Mesothelial cell of epicardium (in vitro differentiated cells): ENCODE data around the gene RASGEF1C. TPM values are rescaled to one million over a fixed set of nuclear protein-coding genes. Genes with fewer than 3 reads are reported as not detected.

Source experiments
- DNase-seq, 2 experiments: peaks; one replicate each; pipeline ENCODE4 v3.0.0; 2021; ENCODE audit warnings: low spot score in 2 of 2; ENCODE audit not compliant: unreplicated experiment in 2 of 2
- H3K27ac Mint-ChIP-seq: 2 replicates; pipeline ENCODE4 v1.8.0; 2021; ENCODE audit warnings: mixed read lengths
- H3K27me3 Mint-ChIP-seq: 2 replicates; pipeline ENCODE4 v1.8.0; 2021; ENCODE audit warnings: low read depth, mixed read lengths
- H3K36me3 Mint-ChIP-seq: 2 replicates; pipeline ENCODE4 v1.8.0; 2021; ENCODE audit warnings: mixed read lengths
- H3K4me1 Mint-ChIP-seq: 2 replicates; pipeline ENCODE4 v1.8.0; 2021; ENCODE audit warnings: mixed read lengths
- H3K4me3 Mint-ChIP-seq: 2 replicates; pipeline ENCODE4 v1.8.0; 2021; ENCODE audit warnings: mild to moderate bottlenecking, moderate library complexity, mixed read lengths
- H3K9me3 Mint-ChIP-seq: 2 replicates; pipeline ENCODE4 v1.8.0; 2021; ENCODE audit warnings: mixed read lengths
- total RNA-seq: library from RNA; stranded (reverse); gene quantifications from 3 replicates; pipeline ENCODE4 v1.2.1, GENCODE V29; 2021
- TF ChIP-seq, protein P1 (sequence below): fragments of 200-600 bp; sonication (generic); IDR thresholded peaks from one replicate; pipeline ENCODE4 v1.5.0; 2021; ENCODE audit warnings: antibody characterized with exemption; ENCODE audit not compliant: unreplicated experiment

The RASGEF1C gene
- total RNA-seq, 1 donor from 2014 or later: 0.42 TPM

DNA sequence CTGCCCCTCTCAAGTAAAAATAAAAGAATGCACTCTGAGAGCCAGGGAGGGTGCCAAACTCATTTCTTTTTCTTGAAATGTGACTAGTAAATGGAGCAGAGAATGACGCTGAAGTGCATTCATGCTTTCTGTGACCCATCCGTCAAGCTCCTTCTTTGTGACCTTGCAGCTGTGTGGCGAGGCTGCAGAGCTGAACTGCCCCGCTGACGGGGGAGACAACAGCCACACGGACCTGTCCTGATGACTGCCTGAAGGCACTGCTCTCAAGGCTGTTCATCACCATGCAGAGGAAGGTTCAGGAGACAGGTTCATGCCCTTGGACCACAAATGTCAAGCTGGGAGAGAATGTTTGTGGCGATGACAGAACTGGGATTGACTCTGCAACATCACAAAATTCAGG, 21.0 kb upstream of the RASGEF1C start:
- Mint-ChIP-seq H3K4me1 (no peaks in the 10 kb centered on the region), H3K27ac (no peak overlapping the region), H3K36me3 (peaks cover 45% of the 10 kb centered on the region)

DNA sequence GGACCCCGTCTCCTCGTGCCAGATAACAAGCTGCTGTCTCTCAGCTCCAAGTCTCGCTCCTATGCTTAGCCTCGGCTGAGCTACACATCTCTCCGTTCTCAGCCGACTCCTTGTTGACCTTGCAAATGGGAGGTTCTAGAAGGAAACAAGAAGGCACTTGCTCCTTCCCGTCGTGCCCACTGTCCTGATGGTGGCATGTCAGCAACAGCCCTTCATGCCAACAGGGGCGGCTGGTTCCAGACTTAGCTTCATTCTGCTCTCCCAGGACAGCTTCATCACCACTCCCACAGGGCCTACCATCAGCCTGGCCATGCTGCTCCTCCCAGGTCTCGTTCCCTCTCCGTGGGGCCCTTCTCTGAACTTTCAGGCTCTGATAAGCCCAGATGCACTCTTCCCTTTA, 13.0 kb upstream of the RASGEF1C start:
- H3K9me3 Mint-ChIP-seq: peaks cover 66% of the 10 kb centered on the region

More for the DNA sequence above, 21.0 kb upstream of the RASGEF1C start:
- peaks cover 27% of the 10 kb centered on the region for H3K9me3 Mint-ChIP-seq
- TF ChIP-seq, protein P1, sequence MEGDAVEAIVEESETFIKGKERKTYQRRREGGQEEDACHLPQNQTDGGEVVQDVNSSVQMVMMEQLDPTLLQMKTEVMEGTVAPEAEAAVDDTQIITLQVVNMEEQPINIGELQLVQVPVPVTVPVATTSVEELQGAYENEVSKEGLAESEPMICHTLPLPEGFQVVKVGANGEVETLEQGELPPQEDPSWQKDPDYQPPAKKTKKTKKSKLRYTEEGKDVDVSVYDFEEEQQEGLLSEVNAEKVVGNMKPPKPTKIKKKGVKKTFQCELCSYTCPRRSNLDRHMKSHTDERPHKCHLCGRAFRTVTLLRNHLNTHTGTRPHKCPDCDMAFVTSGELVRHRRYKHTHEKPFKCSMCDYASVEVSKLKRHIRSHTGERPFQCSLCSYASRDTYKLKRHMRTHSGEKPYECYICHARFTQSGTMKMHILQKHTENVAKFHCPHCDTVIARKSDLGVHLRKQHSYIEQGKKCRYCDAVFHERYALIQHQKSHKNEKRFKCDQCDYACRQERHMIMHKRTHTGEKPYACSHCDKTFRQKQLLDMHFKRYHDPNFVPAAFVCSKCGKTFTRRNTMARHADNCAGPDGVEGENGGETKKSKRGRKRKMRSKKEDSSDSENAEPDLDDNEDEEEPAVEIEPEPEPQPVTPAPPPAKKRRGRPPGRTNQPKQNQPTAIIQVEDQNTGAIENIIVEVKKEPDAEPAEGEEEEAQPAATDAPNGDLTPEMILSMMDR: no peak
- no peaks in the 10 kb centered on the region for H3K27me3 Mint-ChIP-seq
- no peak overlapping the region for H3K4me3 Mint-ChIP-seq
- no peak for DNase-seq

DNA sequence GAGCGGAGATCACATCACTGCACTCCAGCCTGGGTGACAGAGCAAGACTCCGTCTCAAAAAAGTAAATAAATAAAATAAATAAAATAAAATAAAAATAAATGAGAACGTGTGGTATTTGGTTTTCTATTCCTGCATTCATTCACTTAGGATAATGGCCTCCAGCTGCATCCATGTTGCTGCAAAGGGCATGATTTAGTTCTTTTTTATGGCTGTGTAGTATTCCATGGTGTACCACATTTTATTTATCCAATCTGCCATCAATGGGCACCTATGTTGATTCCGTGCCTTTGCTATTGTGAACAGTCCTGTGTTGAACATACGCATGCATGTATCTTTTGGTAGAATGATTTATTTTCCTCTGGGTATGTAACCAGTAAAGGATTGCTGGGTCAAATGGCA, 8.8 kb upstream of the RASGEF1C start:
- H3K36me3 Mint-ChIP-seq: peaks cover 16% of the 10 kb centered on the region
- H3K4me1 Mint-ChIP-seq: no peaks in the 10 kb centered on the region
- H3K9me3 Mint-ChIP-seq: peaks cover 43% of the 10 kb centered on the region

More for the DNA sequence above, 13.0 kb upstream of the RASGEF1C start:
- H3K4me1 Mint-ChIP-seq: no peaks in the 10 kb centered on the region
- no peak for DNase-seq
- no peak overlapping the region for H3K4me3 Mint-ChIP-seq
- TF ChIP-seq, protein P1: no peak
- no peak overlapping the region for H3K27ac Mint-ChIP-seq
- no peaks in the 10 kb centered on the region for H3K27me3 Mint-ChIP-seq
- peaks cover 44% of the 10 kb centered on the region for H3K36me3 Mint-ChIP-seq

DNA sequence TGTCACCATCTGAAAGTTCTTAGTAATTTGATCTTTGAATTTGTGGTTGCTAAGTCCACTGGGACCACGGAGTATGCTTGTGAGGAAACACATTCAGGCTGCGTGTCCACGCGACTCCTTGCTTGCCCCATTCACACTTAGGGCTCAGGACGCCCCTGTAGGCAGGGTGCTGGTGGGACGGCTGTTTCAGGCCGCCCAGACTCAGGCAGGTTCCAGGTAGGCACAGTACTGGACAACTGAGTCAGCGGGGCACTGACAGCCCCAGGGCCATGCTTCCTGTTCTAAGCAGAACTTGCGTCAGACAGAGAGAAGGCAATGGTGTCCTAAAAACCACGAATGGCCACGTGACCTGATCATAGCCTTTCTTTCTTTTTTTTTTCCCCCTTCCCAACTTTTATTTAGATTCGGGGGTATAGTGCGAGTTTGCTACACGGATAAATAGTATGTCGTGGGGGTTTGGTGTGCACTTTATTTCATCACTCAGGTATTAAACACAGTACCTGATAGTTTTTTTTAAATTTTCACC, 7.7 kb upstream of the RASGEF1C start:
- H3K36me3 Mint-ChIP-seq: peaks cover 11% of the 10 kb centered on the region
- peaks cover 32% of the 10 kb centered on the region for H3K9me3 Mint-ChIP-seq
- TF ChIP-seq, protein P1: no peak
- H3K27ac Mint-ChIP-seq: no peak overlapping the region
- peaks cover 8% of the 10 kb centered on the region for H3K27me3 Mint-ChIP-seq
- no peaks in the 10 kb centered on the region for H3K4me1 Mint-ChIP-seq
- no peak overlapping the region for H3K4me3 Mint-ChIP-seq
- no peak for DNase-seq

More for the DNA sequence above, 8.8 kb upstream of the RASGEF1C start:
- no peak for DNase-seq
- Mint-ChIP-seq H3K4me3 (no peak overlapping the region), H3K27me3 (peaks cover 2% of the 10 kb centered on the region), H3K27ac (no peak overlapping the region)
- TF ChIP-seq, protein P1: no peak

DNA sequence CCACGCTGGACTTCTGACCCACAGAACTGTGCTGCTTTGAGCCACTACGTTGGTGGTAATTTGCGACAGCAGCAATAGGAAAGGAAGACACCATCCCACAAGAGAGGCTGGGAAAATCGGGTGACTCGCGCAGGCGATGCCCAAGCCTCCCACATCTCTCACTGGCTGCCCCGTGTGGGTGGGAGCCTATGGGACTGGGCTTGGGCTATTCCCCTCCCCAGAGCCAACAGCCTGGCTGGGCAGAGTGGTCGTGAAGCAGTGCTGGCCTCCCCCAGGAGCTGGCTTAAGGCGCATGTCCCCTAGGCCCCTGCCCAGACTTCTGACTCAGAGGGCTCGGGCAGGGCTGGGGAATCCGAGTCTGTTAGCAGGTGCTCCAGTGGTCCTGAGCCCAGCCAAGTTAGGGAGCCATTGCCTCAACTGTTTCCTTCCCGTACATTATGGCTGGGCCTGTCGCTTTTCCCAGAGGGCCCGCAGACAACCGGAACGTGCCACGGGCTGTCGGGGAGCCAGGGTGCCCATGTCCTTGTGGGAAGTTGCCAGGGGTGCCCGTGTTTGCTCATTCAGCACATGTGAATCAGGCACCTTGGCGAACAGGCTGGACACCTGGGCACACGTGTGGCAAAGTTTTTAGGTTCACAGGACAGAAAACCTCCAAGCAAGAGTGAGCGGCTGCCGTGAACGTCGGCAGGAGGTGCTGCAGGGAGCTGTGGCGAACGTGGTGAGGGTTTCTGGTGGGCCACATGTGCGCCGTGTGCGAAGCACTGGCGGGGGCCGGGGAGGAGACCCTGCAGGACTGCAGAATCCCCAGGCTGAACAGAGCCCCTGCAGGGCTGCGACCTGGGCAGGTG, 7.0 kb upstream of the RASGEF1C start:
- TF ChIP-seq, protein P1: no peak
- no peak overlapping the region for H3K27ac Mint-ChIP-seq
- peaks cover 11% of the 10 kb centered on the region for H3K36me3 Mint-ChIP-seq
- no peak for DNase-seq
- peaks cover 31% of the 10 kb centered on the region for H3K9me3 Mint-ChIP-seq
- no peak overlapping the region for H3K4me3 Mint-ChIP-seq
- no peaks in the 10 kb centered on the region for H3K4me1 Mint-ChIP-seq
- peaks cover 8% of the 10 kb centered on the region for H3K27me3 Mint-ChIP-seq
